Left lung (tissue), 10 donors: ENCODE measurements around the gene IRX5. TPM values are rescaled to one million over a fixed set of nuclear protein-coding genes. Genes with fewer than 3 reads are reported as not detected.

ENCODE experiments used
- ATAC-seq: fragments of 200-7000 bp; cut with Tn5 transposase; one replicate; pipeline ENCODE4 v1.9.1; 2020; ENCODE audit warnings: moderate library complexity
- DNase-seq, 4 donors: peaks; one replicate each; pipeline ENCODE4 v3.0.0-alpha.2; 2013 to 2020
- H3K27ac ChIP-seq, 2 donors: fragments of 200-600 bp; sonication (generic) in 1 of 2; one replicate each; pipeline versions ENCODE4 v1.5.0 to v1.8.0; 2020 to 2021
- H3K27me3 ChIP-seq, 2 donors: fragments of 200-600 bp; sonication (generic) in 1 of 2; one replicate each; pipeline versions ENCODE4 v1.5.0 to v1.8.0; 2020 to 2021
- H3K36me3 ChIP-seq, 2 donors: fragments of 200-600 bp; sonication (generic) in 1 of 2; one replicate each; pipeline versions ENCODE4 v1.5.0 to v1.8.0; 2020 to 2021
- H3K4me1 ChIP-seq, 2 donors: fragments of 200-600 bp; one replicate each; pipeline ENCODE4 v1.8.0; 2021
- H3K4me3 ChIP-seq, 2 donors: fragments of 200-600 bp; sonication (generic) in 1 of 2; one replicate each; pipeline versions ENCODE4 v1.5.0 to v1.8.0; 2020 to 2021; ENCODE audit warnings: mild to moderate bottlenecking in 1 of 2
- H3K9me3 ChIP-seq, 2 donors: fragments of 200-600 bp; sonication (generic) in 1 of 2; one replicate each; pipeline versions ENCODE4 v1.5.0 to v1.8.0; 2020 to 2021
- CTCF ChIP-seq, 2 donors: fragments of 200-600 bp; sonication (generic) in 1 of 2; IDR thresholded peaks; one replicate each; pipeline versions ENCODE4 v1.5.0 to v1.8.0; 2021; ENCODE audit warnings: antibody characterized with exemption in 2 of 2
- intact Hi-C, 2 donors: fragments of 100-400 bp; cut with DNase I; formaldehyde crosslinking; loops; one replicate each; pipeline versions ENCODE4 v1.11.2 to v1.14.2; 2022
- polyA plus RNA-seq, 6 donors: library from polyadenylated mRNA; unstranded; fragments of 120-200 nt; gene quantifications; one replicate each; pipeline ENCODE4 v1.2.1, GENCODE V29; 2013; ENCODE audit not compliant: insufficient read length in 6 of 6
- total RNA-seq, 2 donors: library from RNA; stranded (reverse); fragmentation: NEBNext Ultra II Directional; extraction: Animal tissue kit (Norgen Biotek cat#: 25700); gene quantifications; one replicate each; pipeline ENCODE4 v1.2.1, GENCODE V29; 2021
- donor health status: DM: no; HTN: yes; CAD: no.
- donor health status: DM: no; HTN: no; CAD: no.

IRX5 gene
- total and polyA plus RNA-seq, 8 donors: 12.8 to 35.4 (median 26.2) TPM

- Histone ChIP-seq H3K36me3 (no peaks in the 10 kb centered on the region), H3K9me3 (no peaks in the 10 kb centered on the region), H3K4me1 (no peaks in the 10 kb centered on the region), H3K27ac (no peak overlapping the region), H3K27me3 (no peaks in the 10 kb centered on the region), H3K4me3 (no peak overlapping the region)
- DNase-seq: no peak
- TF ChIP-seq CTCF (IDR thresholded peaks at IDR 0.05): no peak
- intact Hi-C loops: no loop called here
- no peak for ATAC-seq
Observed at GRCh38 chr16:54962045-54962444, 31.4 kb downstream of the IRX5 start.

GRCh38 chr16:54964239-54964638 is 33.6 kb downstream of the IRX5 start:
- intact Hi-C loops: no loop called here

GRCh38 chr16:54965464-54965863 is 34.8 kb downstream of the IRX5 start:
- TF ChIP-seq CTCF (IDR thresholded peaks at IDR 0.05): no peak
- no peaks in the 10 kb centered on the region for H3K4me1 ChIP-seq
- DNase-seq (no peak), ATAC-seq (no peak)
- no peaks in the 10 kb centered on the region for H3K27me3 ChIP-seq
- H3K9me3 ChIP-seq: no peaks in the 10 kb centered on the region
- no peaks in the 10 kb centered on the region for H3K36me3 ChIP-seq
- H3K4me3 ChIP-seq: no peak overlapping the region
- intact Hi-C loops: no loop called here
- H3K27ac ChIP-seq: no peak overlapping the region

More at GRCh38 chr16:54964239-54964638, 33.6 kb downstream of the IRX5 start:
- H3K27me3 ChIP-seq: no peaks in the 10 kb centered on the region
- no peak overlapping the region for H3K27ac ChIP-seq
- no peaks in the 10 kb centered on the region for H3K4me1 ChIP-seq
- no peak for DNase-seq
- no peak for ATAC-seq
- H3K4me3 ChIP-seq: no peak overlapping the region
- H3K9me3 ChIP-seq: no peaks in the 10 kb centered on the region
- no peaks in the 10 kb centered on the region for H3K36me3 ChIP-seq
- TF ChIP-seq CTCF (IDR thresholded peaks at IDR 0.05): no peak

- DNase-seq (no peak), ATAC-seq (no peak)
- intact Hi-C loops: no loop called here
- TF ChIP-seq CTCF (IDR thresholded peaks at IDR 0.05): no peak
- Histone ChIP-seq H3K9me3 (no peaks in the 10 kb centered on the region), H3K27ac (no peak overlapping the region), H3K4me3 (no peak overlapping the region), H3K4me1 (no peaks in the 10 kb centered on the region), H3K36me3 (no peaks in the 10 kb centered on the region), H3K27me3 (no peaks in the 10 kb centered on the region)
Observed at GRCh38 chr16:54968011-54968410, 37.3 kb downstream of the IRX5 start.

- DNase-seq (no peak), ATAC-seq (no peak)
- H3K27me3 ChIP-seq: no peaks in the 10 kb centered on the region
- H3K9me3 ChIP-seq: no peaks in the 10 kb centered on the region
- no peaks in the 10 kb centered on the region for H3K36me3 ChIP-seq
- H3K27ac ChIP-seq: no peak overlapping the region
- no peaks in the 10 kb centered on the region for H3K4me1 ChIP-seq
- intact Hi-C loops: no loop called here
- no peak overlapping the region for H3K4me3 ChIP-seq
- TF ChIP-seq CTCF (IDR thresholded peaks at IDR 0.05): no peak
Observed at GRCh38 chr16:54968784-54969183, 38.1 kb downstream of the IRX5 start.
